Measurements from ENCODE around the gene TXNDC11.

Gene TXNDC11

DNA sequence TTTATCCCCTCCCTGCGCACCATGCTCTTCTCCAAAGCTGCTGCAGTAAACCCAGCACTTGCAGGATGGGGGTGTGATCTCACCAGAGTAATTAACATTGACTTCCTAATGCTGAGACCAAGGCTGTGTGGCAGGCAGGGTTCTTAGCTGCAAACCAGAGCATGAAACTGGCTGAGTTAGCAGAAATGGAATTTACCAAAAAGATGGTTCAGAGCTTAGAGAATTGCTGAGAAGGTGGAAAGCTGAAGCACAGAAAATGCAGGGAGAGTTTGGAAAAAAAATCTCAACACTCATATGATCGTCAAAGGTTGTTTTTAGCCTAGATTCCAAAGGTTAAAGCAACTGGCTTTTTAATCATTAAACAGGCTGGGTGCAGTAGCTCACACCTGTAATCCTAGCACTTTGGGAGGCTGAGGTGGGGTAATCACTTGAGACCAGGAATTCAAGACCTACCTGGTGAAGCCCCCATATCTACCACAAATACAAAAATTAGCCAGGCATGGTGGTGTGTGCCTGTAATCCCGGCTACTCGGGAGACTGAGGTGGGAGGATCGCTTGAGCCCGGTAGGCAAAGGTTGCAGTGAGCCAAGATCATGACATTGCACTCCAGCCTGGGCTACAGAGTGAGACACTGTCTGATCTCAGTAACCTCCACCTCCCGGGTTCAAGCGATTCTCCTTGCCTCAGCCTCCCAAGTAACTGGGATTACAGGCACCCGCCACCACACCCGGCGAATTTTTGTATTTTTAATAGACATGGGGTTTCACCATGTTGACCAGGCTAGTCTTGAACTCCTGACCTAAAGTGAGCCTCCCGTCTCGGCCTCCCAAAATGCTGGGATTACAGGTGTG lies 6.0 kb upstream of the TXNDC11 start:
- DNase-seq, result no peak

DNA sequence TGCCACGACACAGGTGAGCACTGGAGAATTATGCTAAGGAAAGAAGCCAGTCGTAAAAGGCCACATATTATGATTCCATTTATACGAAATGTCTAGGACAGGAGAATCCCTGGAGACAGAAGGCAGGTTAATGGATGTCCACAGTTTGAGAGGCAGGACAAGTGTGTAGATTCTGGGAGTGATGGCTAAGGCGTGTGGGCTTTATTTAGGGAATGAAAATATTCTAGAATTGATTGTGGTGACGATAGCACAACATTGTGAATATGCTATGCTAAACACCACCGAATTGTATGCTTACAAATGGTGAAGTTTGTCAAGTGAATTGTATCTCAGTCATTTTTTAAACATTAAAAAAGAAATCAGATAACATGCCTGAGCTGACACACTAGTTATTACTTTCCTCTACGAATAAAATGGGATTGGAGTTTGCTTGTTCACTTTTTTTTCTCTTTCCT lies 5.3 kb upstream of the TXNDC11 start:
- DNase-seq, result no peak

DNA sequence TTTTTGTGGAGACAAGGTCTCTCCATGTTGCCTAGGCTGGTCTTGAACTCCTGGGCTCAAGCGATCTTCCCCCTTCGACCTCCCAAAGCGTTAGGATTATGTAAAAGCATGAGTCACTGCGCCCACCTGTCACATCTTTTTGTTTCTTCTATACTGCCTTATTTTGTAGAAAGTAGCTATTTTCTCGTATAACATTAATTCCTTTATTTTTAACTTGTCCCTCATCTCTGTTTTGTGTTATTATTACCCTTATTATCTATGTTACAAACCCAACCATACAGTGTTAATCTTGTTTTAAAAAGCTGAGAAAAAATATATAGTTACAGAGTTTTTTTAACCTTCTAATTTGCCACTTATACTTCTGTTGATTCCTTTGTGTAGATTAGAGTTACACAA lies 1.4 kb upstream of the TXNDC11 start:
- no peak for DNase-seq

DNA sequence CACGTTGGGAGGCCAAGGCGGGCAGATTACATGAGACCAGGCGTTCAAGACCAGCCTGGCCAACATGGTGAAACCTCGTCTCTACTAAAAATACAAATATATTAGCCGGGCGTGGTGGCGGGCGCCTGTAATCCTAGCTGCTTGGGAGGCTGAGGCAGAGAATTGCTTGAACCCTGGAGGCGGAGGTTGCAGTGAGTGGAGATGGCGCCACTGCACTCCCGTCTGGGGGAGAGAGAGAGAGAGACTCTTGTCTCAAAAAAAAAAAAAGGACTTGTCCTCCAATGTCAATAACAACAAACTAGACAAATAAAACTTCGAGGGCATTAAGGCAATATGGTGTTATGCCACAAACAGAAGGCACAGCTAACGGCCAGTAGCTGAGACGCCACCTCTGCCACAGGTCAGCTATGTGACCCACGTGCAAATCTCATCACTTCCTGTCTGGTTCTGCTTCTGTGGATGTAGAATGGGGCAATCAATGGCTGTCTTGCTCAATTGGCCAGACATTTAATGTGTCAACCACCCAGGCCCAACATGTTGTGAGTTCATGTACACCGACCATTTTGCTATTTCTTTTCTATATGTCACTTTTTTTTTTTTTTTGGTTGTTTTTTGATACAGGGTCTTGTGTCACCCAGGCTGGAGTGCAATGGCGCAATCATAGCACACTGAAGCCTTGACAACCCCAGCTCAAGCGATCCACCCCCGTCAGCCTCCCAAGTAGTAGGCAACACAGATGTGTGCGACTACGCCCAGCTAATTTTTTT lies 834 bp upstream of the TXNDC11 start:
- DNase-seq, result no peak

DNA sequence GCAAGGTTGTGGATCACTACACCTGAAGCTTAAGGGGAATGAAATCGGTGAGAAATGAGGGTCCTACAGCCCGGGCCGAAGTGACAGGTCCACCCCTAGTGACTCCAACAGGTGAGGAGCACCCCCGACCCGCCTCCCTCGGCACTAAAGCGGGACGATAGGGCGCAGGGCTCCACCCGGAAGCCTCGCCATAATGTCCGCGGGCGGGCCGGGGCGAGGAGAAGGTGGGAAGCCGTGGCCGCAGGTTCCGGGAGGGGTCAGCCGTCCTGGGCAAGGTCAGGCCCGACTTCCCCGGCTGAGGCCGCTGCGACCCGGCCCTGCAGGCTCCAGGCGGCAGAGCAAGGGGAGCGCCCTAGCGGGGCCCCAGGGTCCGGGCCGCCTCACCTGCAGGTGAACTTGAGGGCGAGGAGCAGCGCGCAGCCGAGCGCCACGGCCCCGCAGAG lies 543 bp downstream of the TXNDC11 start:
- peak; percentile 5 for DNase-seq

DNA sequence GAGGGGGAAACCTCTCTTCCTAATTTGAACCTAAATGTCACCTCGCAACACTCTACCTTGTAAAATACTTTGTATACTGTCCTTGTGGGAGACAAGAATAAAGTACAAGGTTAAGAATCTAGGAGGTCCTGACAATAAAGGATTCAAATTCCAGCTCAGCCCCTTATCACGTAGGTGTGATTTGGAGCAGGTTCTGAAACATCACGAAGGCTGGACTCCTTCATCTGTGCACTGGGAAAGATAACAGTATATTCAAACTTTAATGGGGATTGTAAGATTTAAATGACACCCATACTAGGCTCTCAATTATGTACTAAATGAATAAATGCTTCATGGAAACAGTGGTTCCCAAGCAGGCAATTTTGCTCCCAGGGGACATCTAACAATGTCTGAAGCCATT lies 2.1 kb downstream of the TXNDC11 start:
- no peak for DNase-seq

DNA sequence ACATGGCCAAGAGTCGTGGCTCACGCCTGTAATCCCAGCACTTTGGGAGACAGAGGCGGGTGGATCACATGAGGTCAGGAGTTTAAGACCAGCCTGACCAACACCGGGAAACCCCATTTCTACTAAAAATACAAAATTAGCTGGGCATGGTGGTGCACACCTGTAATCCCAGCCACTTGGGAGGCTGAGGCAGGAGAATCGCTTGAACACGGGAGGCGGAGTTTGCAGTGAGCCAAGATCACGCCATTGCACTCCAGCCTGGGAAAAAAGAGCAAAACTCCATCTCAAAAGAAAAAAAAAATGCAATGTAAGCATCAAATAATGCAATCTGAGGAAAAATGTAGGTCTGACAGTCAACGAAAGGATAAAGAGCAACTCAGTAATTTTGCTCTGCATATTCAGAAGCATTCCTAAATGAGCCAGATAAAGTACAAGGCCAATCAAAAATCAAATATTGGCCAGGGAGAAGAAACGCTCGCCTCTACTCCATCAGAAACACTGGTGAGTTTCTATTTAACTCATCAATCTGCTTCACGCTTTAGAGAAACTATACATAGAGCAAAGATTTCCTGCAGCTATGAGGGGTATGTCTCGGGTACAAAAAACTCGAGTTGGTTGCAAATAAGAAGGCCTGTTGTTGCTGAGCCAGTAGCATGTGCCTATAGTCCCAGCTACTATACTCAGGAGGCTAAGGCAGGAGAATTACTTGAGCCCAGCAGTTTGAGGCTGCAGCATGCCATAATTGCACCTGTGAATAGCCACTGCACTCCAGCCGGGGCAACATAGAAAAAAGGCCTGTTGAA lies 3.7 kb downstream of the TXNDC11 start:
- no peak for DNase-seq

DNA sequence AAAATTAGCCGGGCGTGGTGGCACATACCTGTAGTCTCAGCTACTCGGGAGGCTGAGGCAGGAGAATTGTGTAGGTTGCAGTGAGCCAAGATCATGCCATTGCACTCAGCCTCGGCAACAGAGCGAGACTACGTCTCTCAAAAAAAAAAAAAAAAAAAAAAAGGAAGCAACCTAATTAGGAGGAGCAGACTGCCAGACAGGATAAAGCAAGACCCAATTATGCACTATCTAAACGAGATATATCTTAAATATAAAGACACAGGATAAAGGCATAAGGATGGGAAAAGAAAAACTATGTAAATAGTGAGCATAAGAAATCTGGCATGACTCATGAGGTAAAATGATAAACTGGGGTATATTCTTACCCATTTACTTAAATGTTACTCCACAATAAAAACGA lies 4.9 kb downstream of the TXNDC11 start:
- no peak for DNase-seq

DNA sequence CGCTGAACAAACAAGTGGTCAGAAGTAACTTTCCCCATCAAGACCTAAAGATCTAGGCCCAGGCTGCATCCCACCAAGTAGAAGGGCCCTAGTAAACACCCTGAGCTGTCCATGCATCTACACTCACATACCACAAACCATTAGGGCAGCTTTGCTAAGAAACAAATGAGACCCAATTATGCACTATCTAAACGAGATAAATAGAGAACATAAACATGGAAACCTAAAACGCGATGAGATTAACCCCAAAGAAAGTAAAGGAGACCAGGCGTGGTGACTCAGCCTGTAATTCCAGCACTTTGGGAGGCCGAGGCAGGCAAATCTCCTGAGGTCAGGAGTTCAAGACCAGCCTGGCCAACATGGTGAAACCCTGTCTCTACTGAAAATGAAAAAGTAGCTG lies 5.8 kb downstream of the TXNDC11 start:
- DNase-seq, result no peak

DNA sequence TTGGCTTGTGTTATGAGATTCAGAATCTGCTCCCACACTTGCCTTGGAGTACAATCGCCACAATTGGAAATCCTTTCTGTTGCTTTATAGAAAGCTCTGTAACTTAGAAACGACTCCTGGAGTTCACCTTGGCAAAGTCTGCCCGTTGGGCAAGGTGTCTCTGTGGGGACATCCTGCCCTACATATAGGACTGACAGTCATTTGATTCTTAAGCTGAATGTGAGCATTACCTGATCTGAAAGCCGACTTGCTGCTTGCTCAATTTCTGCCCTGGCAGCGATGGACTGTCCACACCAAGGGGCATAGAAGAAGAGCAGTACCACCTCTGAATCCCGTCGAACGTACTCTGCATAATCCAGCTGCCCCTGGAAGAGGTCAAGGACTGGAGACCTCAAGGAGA lies 6.9 kb downstream of the TXNDC11 start:
- DNase-seq, result no peak

DNA sequence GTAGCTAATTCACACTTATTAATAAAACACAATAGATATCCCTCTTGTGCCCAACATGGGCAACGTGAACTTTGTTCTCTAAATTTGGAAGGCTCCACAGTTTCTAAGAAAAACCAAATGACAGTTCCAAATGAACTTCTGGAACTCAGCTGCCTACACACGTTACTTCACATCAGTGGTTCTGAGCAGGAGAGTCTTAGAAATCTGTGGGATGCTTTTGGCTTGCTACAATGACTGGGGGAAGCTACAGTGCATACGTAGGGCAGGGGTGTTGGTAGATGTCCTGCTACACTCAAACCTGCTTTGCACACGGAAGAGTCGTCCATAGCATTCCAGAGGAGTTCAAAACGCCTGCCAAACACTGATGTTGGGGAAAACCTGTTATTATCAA lies 8.0 kb downstream of the TXNDC11 start:
- DNase-seq, result no peak

DNA sequence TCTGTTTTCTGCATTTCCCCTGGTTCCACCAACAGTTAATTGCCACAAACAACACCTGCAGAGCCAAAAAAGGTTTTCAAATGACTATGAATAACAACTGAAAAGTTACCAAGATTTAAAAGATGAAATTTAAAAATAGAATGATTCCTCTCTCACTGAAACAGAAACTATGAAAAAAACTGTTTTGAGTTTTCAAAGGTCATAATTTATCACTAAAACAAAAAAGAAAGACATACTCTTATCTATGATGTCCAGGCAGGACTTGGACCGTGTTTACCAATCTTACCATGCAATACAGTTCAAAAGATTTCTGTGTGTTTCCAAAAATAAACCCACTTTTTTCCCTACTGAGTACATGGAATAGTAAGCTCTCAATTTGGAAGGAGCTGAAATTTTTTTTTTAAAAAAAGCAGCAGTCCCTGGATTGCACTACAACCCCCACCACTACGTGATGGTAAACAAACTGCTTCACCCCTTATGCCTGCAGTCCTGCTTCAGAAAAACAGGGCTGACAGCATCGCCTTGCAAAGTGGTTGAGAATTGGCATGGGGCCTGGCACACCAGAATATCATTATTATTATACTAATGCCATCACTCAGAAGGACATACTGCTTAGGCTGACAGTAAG lies 8.5 kb downstream of the TXNDC11 start:
- no peak for DNase-seq

DNA sequence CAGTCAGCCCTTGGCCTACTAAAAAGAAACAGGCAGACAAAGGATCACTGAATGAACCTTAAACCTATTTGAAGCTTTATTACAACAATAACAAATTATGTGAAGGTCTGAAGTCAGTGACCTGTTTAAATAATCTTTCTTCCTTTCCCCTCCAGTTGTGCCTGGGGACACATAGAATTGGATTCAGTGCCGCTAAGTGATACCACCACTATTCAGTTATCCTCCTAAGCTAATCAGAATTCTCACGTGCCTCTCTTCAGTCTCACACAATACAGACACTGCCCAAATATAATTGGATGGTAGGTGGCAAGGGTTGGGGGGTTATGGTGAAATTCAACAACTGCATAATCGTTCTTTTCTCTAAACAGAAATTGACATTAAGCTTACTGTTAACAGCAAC lies 11.4 kb downstream of the TXNDC11 start:
- no peak for DNase-seq

DNA sequence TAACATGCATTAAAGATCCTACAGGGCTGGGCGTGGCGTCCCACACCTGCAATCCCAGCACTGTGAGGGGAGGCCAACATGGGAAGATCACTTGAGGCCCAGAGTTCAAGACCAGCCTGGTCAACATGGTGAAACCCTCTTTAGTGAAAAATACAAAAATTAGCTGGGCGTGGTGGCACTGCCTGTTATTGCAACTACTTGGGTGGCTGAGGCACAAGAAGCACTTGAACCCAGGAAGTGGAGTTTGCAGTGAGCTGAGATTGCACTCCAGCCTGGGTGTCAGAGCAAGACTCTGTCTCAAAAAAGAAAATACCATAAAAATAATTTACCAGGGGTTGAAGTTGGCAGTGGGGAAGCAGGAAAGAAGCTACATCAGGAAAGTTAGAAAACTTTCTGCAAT lies 12.9 kb downstream of the TXNDC11 start:
- DNase-seq, result no peak

DNA sequence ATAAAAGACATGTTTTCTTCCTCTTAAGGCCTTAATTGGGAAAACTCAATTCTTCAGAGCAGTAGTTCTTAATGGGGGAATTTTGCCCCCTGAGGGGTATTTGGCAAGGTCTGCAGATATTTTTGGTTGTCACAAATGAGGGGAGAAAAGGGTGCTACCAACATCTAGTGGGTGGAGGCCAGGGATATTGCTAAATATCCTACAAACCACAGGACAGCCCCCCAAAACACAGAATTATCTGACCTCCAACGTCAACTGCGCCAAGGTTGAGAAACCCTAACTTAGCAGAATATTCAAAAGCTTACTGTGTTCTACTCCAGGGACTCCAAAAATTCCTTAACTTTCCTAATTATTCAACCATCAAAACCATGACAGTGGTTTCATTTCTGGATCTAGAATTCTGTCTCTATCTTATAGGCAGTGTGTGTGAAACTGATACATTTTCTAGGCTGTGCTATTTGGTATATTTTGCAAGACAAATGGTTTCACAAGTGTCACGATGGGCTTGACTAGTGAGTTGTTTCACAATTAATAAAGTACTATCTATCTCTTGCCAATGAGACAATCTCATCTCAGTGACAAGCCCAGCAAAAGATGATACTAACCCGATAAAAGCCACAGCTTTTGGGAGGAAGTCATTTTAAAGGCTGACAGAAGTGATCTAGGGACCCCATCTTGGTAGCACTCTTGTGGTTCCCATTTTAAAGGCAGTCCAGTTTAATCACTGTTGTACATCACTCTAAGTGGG lies 14.7 kb downstream of the TXNDC11 start:
- no peak for DNase-seq

DNA sequence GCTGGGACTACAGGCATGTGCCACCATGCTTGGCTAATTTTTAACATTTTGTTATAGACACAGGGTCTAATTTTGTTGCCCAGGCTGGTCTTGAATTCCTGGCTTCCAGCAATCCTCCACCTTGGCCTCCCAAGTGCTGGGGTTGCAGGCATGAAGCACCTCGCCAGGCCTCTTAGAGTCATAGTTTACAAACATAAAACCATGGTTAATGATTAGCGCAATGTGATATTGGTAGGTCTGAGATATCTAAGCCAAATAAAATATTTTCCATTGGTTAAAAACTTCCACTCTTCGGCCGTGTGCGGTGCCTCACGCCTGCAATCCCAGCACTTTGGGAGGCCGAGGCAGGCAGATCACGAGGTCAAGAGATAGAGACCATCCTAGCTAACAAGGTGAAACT lies 16.6 kb downstream of the TXNDC11 start:
- DNase-seq, result no peak

DNA sequence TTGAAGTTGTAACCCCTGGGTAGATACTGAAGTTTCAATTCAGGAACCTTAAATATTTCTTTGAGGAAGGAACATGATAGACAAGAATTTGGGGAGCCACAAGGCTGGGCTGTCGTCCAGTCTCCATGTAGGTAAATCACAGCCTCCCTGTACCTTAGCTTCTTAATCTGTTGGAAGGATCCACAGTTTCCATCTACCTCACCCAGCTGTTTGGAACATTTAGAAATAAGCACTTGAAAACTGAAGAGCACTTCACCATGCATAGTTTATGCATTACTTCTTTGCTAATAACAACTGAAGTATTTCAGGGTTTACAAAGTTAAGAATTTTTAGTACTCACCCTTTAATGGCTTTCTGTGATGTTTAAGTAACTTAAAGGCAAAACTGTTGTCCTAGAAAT lies 17.2 kb downstream of the TXNDC11 start:
- no peak for DNase-seq

DNA sequence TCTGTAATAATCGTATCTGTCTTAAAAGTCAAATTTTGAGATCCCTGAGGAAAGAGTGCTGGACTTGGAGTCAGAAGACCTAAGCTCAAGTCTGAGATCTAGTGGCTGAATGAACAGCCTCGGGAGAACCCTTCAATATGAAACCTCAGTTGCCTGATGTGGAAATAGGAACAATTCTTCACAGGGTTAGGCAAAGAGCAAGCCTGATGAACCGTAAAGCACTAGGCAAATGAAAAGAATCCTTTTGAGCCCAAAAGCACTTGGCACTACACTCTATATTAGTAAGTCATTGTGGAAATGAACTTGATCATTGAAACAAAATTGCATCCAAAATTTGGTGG lies 20.2 kb downstream of the TXNDC11 start:
- no peak for DNase-seq

DNA sequence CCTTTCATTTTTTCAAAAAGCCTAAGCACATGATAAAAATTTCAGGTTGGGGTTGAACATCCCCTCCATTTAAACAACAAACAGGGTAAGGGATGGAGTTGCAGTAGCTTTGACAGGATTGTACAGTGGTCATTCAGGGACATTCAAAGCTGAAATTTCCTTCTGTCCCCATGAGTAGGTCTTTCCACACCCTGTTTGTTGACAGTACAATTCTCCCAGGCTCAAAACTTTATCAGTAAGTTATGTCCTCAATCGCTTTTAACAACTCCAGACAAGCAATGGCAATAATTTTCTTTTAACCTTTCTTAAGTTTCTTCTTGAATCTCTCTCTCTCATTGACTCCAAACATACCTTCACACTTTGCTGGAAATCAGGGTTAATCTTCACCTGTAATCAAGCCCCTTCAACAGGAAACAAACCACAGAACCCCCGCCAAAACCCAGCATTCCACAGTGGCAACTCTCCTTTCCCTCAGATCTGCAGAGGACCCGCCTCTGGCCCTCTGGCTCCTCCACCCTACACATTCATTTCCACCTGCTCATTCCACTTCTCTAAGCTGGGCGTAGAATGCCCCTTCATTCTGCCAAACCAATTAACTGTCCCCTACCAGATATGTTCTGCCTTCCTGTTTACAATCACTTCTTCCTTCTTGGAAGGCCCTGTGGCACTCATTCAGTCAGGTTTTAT lies 20.7 kb downstream of the TXNDC11 start:
- DNase-seq, result no peak

DNA sequence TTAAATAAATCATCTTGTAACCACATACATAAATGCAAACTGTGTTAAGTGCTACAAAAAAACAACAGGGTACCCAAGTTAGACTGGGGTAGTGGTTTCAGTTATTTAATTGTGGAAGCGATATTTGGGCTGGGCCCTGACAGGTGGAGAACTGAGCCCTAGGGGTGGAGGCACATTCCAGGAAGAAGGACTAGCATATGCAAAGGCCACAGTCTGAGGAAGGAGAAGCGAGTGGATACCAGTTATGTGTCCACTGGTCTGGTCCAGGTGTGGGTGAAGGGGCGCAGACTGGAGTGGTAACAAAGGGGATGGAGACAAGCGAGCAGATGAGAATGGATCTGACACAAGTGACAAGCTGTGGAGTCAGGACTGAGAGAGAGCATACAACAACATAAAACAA lies 22.9 kb downstream of the TXNDC11 start:
- DNase-seq, result no peak

DNA sequence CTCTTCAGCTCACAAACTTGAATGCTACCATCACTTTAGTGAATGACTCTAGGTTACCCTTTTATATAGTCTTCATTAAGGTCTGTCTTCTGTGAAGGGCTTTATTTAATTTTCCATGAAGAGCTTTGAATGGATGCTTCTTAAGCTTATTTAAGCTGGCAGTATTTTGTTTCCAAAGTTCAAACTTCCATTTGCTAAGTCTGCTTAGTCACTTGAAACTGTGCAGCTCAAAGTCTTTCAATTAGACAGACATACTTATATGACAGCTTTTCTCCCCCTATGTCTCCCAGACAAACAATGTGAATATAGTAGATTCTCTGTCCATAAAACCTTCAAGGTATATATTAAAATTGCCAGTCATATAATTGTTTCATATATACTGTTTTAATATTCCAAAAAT lies 23.5 kb downstream of the TXNDC11 start:
- no peak for DNase-seq

DNA sequence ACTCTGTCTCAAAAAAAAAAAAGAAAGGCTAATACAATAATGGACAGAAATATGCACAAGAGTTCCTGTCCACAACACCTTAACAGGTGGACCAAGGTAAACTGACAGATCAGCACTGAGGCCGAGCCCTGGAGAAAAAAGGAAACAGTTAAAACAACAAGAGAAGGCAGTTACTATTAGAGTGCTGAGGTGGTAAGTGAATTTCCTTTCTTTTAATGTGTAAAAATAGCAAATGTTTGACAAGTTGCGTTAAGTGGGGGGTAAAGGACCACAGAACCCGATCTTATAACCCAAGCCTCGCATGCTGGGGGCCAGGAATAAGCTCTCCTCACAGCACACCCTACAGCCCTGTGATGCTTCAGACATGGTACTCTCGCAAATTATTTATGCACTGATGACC lies 24.8 kb downstream of the TXNDC11 start:
- no peak for DNase-seq

All from NCI-H526 treated with DMSO at 0.1 percent for 48 hours (cell line).